H1 (cell line): ENCODE results near the gene SCAPER. TPM values are rescaled to one million over a fixed set of nuclear protein-coding genes. Genes with fewer than 3 reads are reported as not detected.

Source experiments
- CTCF ChIA-PET: fragments of 300-600 bp; sonication (Branson Sonifier 250); formaldehyde crosslinking; loops from one replicate; lab custom pipeline; 2021; ENCODE audit not compliant: partially characterized antibody; lab: Charles Lee
- POLR2A ChIA-PET: fragments of 300-600 bp; sonication (Branson Sonifier 250); formaldehyde crosslinking; loops from one replicate; lab custom pipeline; 2021; ENCODE audit warnings: inconsistent platforms; ENCODE audit not compliant: partially characterized antibody; lab: Charles Lee
- DNase-seq, 2 experiments: peaks; one replicate each; pipeline versions ENCODE4 v3.0.0 to v3.0.0-alpha.2; 2010 to 2022; ENCODE audit warnings: low spot score in 2 of 2, low read depth in 1 of 2, mixed read lengths in 1 of 2
- FAIRE-seq: peaks from 2 replicates; lab custom pipeline; 2011; peaks lifted over from hg19 to GRCh38; lab: Jason Lieb, UNC
- H2AFZ ChIP-seq: 2 replicates; pipeline ENCODE4 v1.8.1; 2012; ENCODE audit warnings: low read length, inconsistent platforms
- H2AK5ac ChIP-seq: 2 replicates; pipeline ENCODE4 v1.6.1; 2013; ENCODE audit warnings: low read depth, low read length
- H2BK120ac ChIP-seq: replicated peaks from 2 replicates; pipeline ENCODE3; 2013; ENCODE audit warnings: low read depth, low read length, inconsistent platforms
- H2BK12ac ChIP-seq: 2 replicates; pipeline ENCODE4 v1.6.1; 2013; ENCODE audit warnings: low read depth, low read length
- H2BK15ac ChIP-seq: 2 replicates; pipeline ENCODE4 v1.6.1; 2013; ENCODE audit warnings: low read length
- H2BK20ac ChIP-seq: 2 replicates; pipeline ENCODE4 v1.6.1; 2013; ENCODE audit warnings: low read length
- H2BK5ac ChIP-seq: 2 replicates; pipeline ENCODE4 v1.6.1; 2013; ENCODE audit warnings: low read depth, low read length
- H3K14ac ChIP-seq: 2 replicates; pipeline ENCODE4 v1.6.1; 2013; ENCODE audit warnings: inconsistent platforms; ENCODE audit not compliant: insufficient read length
- H3K18ac ChIP-seq: 2 replicates; pipeline ENCODE4 v1.6.1; 2013; ENCODE audit warnings: low read length; ENCODE audit errors: extremely low read depth
- H3K23ac ChIP-seq: 2 replicates; pipeline ENCODE4 v1.6.1; 2013; ENCODE audit warnings: inconsistent platforms; ENCODE audit not compliant: insufficient read length
- H3K23me2 ChIP-seq: 2 replicates; pipeline ENCODE4 v1.6.1; 2013; ENCODE audit warnings: low read depth, low read length
- H3K27ac ChIP-seq: 2 replicates; pipeline ENCODE4 v1.6.1; 2011; ENCODE audit warnings: low read depth, low read length, inconsistent platforms
- H3K27me3 ChIP-seq, 4 experiments: replicated peaks in 1 of 4; 1 replicate in 1 of 4; 2 replicates in 3 of 4; pipeline versions ENCODE4 v1.6.1 to v1.8.1; 2011 to 2013; ENCODE audit warnings: low read length in 3 of 4, mild to moderate bottlenecking in 3 of 4, inconsistent platforms in 2 of 4, mixed read lengths in 2 of 4, moderate library complexity in 1 of 4; ENCODE audit not compliant: control insufficient read depth in 3 of 4, insufficient read depth in 3 of 4; ENCODE audit errors: extremely low read depth in 1 of 4
- H3K36me3 ChIP-seq, 4 experiments: 2 replicates each; pipeline versions ENCODE4 v1.6.1 to v1.8.1; 2011 to 2013; ENCODE audit warnings: mild to moderate bottlenecking in 4 of 4, low read length in 3 of 4, moderate library complexity in 2 of 4, control low read depth in 1 of 4, inconsistent platforms in 1 of 4; ENCODE audit not compliant: insufficient read depth in 4 of 4, control insufficient read depth in 2 of 4
- H3K4ac ChIP-seq: replicated peaks from 2 replicates; pipeline ENCODE3; 2013; ENCODE audit warnings: low read length, low read depth, mixed read lengths, inconsistent platforms; ENCODE audit not compliant: insufficient read length
- H3K4me1 ChIP-seq, 4 experiments: replicated peaks in 1 of 4; 1 replicate in 1 of 4; 2 replicates in 3 of 4; pipeline versions ENCODE4 v1.6.1 to v1.8.1; 2011 to 2013; ENCODE audit warnings: low read length in 3 of 4, inconsistent platforms in 2 of 4, mixed read lengths in 1 of 4; ENCODE audit not compliant: insufficient read depth in 4 of 4, control insufficient read depth in 3 of 4
- H3K4me2 ChIP-seq, 2 experiments: 2 replicates each; pipeline versions ENCODE4 v1.6.1 to v1.8.1; 2011 to 2013; ENCODE audit warnings: low read depth in 2 of 2, low read length in 2 of 2, control low read depth in 1 of 2, inconsistent platforms in 1 of 2, mild to moderate bottlenecking in 1 of 2; ENCODE audit not compliant: insufficient read depth in 1 of 2
- H3K4me3 ChIP-seq, 4 experiments: fragments of 200-600, 300-600 bp in 1 of 4; sonication (generic), shearing (Covaris generic), sonication (Bioruptor Twin) in 1 of 4; 2 replicates each; pipeline versions ENCODE4 v1.5.1 to v1.8.1; 2011 to 2016; ENCODE audit warnings: low read length in 4 of 4, low read depth in 3 of 4, control low read depth in 2 of 4, inconsistent platforms in 2 of 4, mild to moderate bottlenecking in 2 of 4, mixed read lengths in 1 of 4, moderate library complexity in 1 of 4; ENCODE audit not compliant: insufficient read depth in 2 of 4; ENCODE audit errors: extremely low read depth in 1 of 4
- H3K56ac ChIP-seq: replicated peaks from 2 replicates; pipeline ENCODE3; 2013; ENCODE audit warnings: low read depth, mild to moderate bottlenecking, mixed read lengths, low read length, inconsistent platforms; ENCODE audit not compliant: insufficient read length
- H3K79me1 ChIP-seq: 2 replicates; pipeline ENCODE4 v1.6.1; 2013; ENCODE audit warnings: low read depth, low read length, control low read depth
- H3K79me2 ChIP-seq, 2 experiments: 2 replicates each; pipeline versions ENCODE4 v1.6.1 to v1.8.1; 2012 to 2013; ENCODE audit warnings: low read length in 2 of 2, mild to moderate bottlenecking in 2 of 2, inconsistent platforms in 1 of 2; ENCODE audit not compliant: insufficient read depth in 2 of 2, control insufficient read depth in 1 of 2
- H3K9ac ChIP-seq, 4 experiments: replicated peaks in 1 of 4; 1 replicate in 1 of 4; 2 replicates in 3 of 4; pipeline versions ENCODE4 v1.6.1 to v1.8.1; 2011 to 2013; ENCODE audit warnings: low read depth in 3 of 4, low read length in 3 of 4, control low read depth in 2 of 4, mild to moderate bottlenecking in 2 of 4, moderate library complexity in 2 of 4, inconsistent platforms in 1 of 4; ENCODE audit errors: extremely low read depth in 1 of 4
- H3K9me3 ChIP-seq, 2 experiments: 2 replicates each; pipeline versions ENCODE4 v1.6.1 to v1.8.1; 2012 to 2013; ENCODE audit warnings: mild to moderate bottlenecking in 2 of 2, moderate library complexity in 2 of 2, control low read depth in 1 of 2, inconsistent platforms in 1 of 2, low read depth in 1 of 2, low read length in 1 of 2, mixed read lengths in 1 of 2; ENCODE audit not compliant: insufficient read depth in 2 of 2
- H4K20me1 ChIP-seq, 2 experiments: replicated peaks in 1 of 2; 2 replicates each; pipeline versions ENCODE3 to v1.8.1; 2011 to 2013; ENCODE audit warnings: inconsistent platforms in 2 of 2, low read length in 2 of 2, mild to moderate bottlenecking in 1 of 2; ENCODE audit not compliant: insufficient read depth in 2 of 2, control insufficient read depth in 1 of 2
- H4K5ac ChIP-seq: 2 replicates; pipeline ENCODE4 v1.6.1; 2013; ENCODE audit warnings: low read length, low read depth, mixed read lengths, inconsistent platforms; ENCODE audit not compliant: insufficient read length
- H4K8ac ChIP-seq: 2 replicates; pipeline ENCODE4 v1.8.0; 2013; ENCODE audit warnings: mild to moderate bottlenecking, moderate library complexity, low read length, inconsistent platforms; ENCODE audit not compliant: insufficient read depth; ENCODE audit errors: extremely low read depth
- H4K91ac ChIP-seq: replicated peaks from 2 replicates; pipeline ENCODE3; 2013; ENCODE audit warnings: low read length, mixed read lengths, inconsistent platforms; ENCODE audit not compliant: insufficient read length
- BRCA1 ChIP-seq: IDR thresholded peaks from 2 replicates; pipeline ENCODE4 v1.6.1; 2012; ENCODE audit warnings: low read depth, low read length, improper control_type of control experiment
- CTBP2 ChIP-seq: IDR thresholded peaks from 2 replicates; pipeline ENCODE4 v1.7.0; 2011; ENCODE audit warnings: borderline replicate concordance, mild to moderate bottlenecking, moderate library complexity, mixed read lengths, low read length; ENCODE audit not compliant: insufficient read depth, insufficient read length
- GTF2F1 ChIP-seq: IDR thresholded peaks from 2 replicates; pipeline ENCODE4 v1.6.1; 2012; ENCODE audit warnings: low read depth, low read length, improper control_type of control experiment, borderline replicate concordance
- RFX5 ChIP-seq: IDR thresholded peaks from 2 replicates; pipeline ENCODE4 v1.6.1; 2011; ENCODE audit warnings: low read depth, low read length, improper control_type of control experiment, borderline replicate concordance
- TBP ChIP-seq: IDR thresholded peaks from 2 replicates; pipeline ENCODE4 v1.6.1; 2011; ENCODE audit warnings: low read depth, low read length, improper control_type of control experiment
- YY1 ChIP-seq: IDR thresholded peaks from 2 replicates; pipeline ENCODE4 v1.6.1; 2011; ENCODE audit warnings: low read depth, mild to moderate bottlenecking, low read length
- polyA plus RNA-seq, 7 experiments: library from polyadenylated mRNA; depleted of rRNA in 3 of 7; stranded (reverse) in 5 of 7; unstranded in 2 of 7; fragments of >200 nt in 5 of 7; fragments of 200-250 nt in 2 of 7; gene quantifications; 1 replicate in 5 of 7; 2 replicates in 1 of 7; 4 replicates in 1 of 7; pipeline versions ENCODE4 v1.2.1 to v1.2.3, GENCODE V29; 2011 to 2013; ENCODE audit warnings: missing spikeins in 2 of 7, mixed read lengths in 2 of 7
- total RNA-seq: library from RNA; stranded (reverse); fragmentation: NEBNext Ultra II Directional; extraction: Animal tissue kit (Norgen Biotek cat#: 25700); gene quantifications from 2 replicates; pipeline ENCODE4 v1.2.1, GENCODE V29; 2021
- TF ChIP-seq, protein P1 (sequence below): IDR thresholded peaks from 2 replicates; pipeline ENCODE4 v1.6.1; 2012; ENCODE audit warnings: inconsistent platforms

SCAPER gene
- total and polyA plus RNA-seq, 2 of the 8 experiments (the other 6 are each of a cell fraction or from before 2014, with no cell fraction given), result 1.6 to 6.8 TPM

DNA sequence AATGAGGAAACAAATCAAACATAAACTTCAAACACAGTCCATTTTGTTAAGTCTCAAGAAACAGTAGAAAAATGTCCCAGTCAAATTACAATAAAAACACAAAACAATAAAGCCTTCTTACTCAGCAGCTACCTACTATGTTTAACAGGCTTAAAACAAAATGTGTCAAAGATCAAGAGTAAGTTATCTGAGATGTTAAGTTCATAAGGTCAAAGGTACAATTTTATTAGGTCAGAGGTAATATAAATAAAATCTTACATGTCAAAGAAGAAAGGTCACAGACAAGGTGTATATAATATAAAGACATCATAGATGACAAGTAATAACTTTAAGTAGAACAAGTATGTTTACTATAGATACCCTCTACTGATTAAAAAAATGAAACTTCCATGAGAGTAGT, 208.3 kb downstream of the SCAPER start:
- no peaks in the 10 kb centered on the region for H3K23me2 ChIP-seq
- H3K9ac ChIP-seq, result no peak overlapping the region
- no peak overlapping the region for H4K91ac ChIP-seq
- H4K8ac ChIP-seq, result no peak overlapping the region
- no peak overlapping the region for H2BK20ac ChIP-seq
- H3K36me3 ChIP-seq, result no peaks in the 10 kb centered on the region
- H2AFZ ChIP-seq, result no peak overlapping the region
- no peak overlapping the region for H2BK12ac ChIP-seq
- H3K27me3 ChIP-seq, result no peaks in the 10 kb centered on the region
- FAIRE-seq (no peak), DNase-seq (no peak)
- H3K9me3 ChIP-seq, result no peaks in the 10 kb centered on the region
- H3K27ac ChIP-seq, result no peak overlapping the region
- POLR2A ChIA-PET, result no interaction called here
- no peak overlapping the region for H2BK5ac ChIP-seq
- no peak overlapping the region for H3K18ac ChIP-seq
- no peak overlapping the region for H3K14ac ChIP-seq
- no peak overlapping the region for H2BK15ac ChIP-seq
- H3K4me3 ChIP-seq, result no peak overlapping the region
- H3K4me2 ChIP-seq, result no peak overlapping the region
- H3K79me2 ChIP-seq, result no peaks in the 10 kb centered on the region
- H3K4ac ChIP-seq, result no peak overlapping the region
- no peak for TF ChIP-seq RFX5
- TF ChIP-seq, protein P1, sequence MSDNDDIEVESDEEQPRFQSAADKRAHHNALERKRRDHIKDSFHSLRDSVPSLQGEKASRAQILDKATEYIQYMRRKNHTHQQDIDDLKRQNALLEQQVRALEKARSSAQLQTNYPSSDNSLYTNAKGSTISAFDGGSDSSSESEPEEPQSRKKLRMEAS, result no peak
- no peak for TF ChIP-seq CTBP2
- TF ChIP-seq GTF2F1, result no peak
- no peak for TF ChIP-seq BRCA1
- no peak for TF ChIP-seq TBP
- TF ChIP-seq YY1, result no peak
- TF ChIP-seq, all 59 proteins: peak for 0
- H3K4me1 ChIP-seq, result no peaks in the 10 kb centered on the region
- H4K5ac ChIP-seq, result no peak overlapping the region
- no peak overlapping the region for H2AK5ac ChIP-seq
- no peaks in the 10 kb centered on the region for H4K20me1 ChIP-seq
- no peaks in the 10 kb centered on the region for H3K79me1 ChIP-seq
- no peak overlapping the region for H3K56ac ChIP-seq
- H2BK120ac ChIP-seq, result no peak overlapping the region
- no peak overlapping the region for H3K23ac ChIP-seq
- CTCF ChIA-PET, result interaction anchor here (1.1 kb wide), 1 partner anchor 367 kb away, joined by 3 read pairs; no protein-coding TSS in a partner anchor
